HG03039 (cell line): ENCODE data around the gene FBXO28.

ENCODE experiments used
- ATAC-seq: cut with Tn5 transposase; IDR thresholded peaks from one replicate; pipeline ENCODE4 v1.9.1; 2021; ENCODE audit warnings: mild to moderate bottlenecking, moderate library complexity; ENCODE audit not compliant: unreplicated experiment

The FBXO28 gene

GRCh38 chr1:224095339-224095738 lies 18.6 kb upstream of the FBXO28 start:
- ATAC-seq = no peak

GRCh38 chr1:224095867-224096266 lies 18.0 kb upstream of the FBXO28 start:
- no peak for ATAC-seq

GRCh38 chr1:224096773-224097172 lies 17.1 kb upstream of the FBXO28 start:
- no peak for ATAC-seq

- no peak for ATAC-seq
Measured at GRCh38 chr1:224098007-224098406, 15.9 kb upstream of the FBXO28 start.

- no peak for ATAC-seq
Measured at GRCh38 chr1:224106568-224107281, 7.2 kb upstream of the FBXO28 start.

- no peak for ATAC-seq
Measured at GRCh38 chr1:224107282-224107625, 6.7 kb upstream of the FBXO28 start.

- no peak for ATAC-seq
Measured at GRCh38 chr1:224108991-224109390, 4.9 kb upstream of the FBXO28 start.

- no peak for ATAC-seq
Measured at GRCh38 chr1:224109981-224110380, 3.9 kb upstream of the FBXO28 start.

- no peak for ATAC-seq
Measured at GRCh38 chr1:224113005-224113404, 906 bp upstream of the FBXO28 start.

GRCh38 chr1:224113545-224113917 lies 380 bp upstream of the FBXO28 start:
- no peak for ATAC-seq

- ATAC-seq = no peak
Measured at GRCh38 chr1:224114787-224115175, 870 bp downstream of the FBXO28 start.

- ATAC-seq = no peak
Measured at GRCh38 chr1:224116131-224116530, 2.2 kb downstream of the FBXO28 start.

- no peak for ATAC-seq
Measured at GRCh38 chr1:224118688-224119087, 4.8 kb downstream of the FBXO28 start.

- no peak for ATAC-seq
Measured at GRCh38 chr1:224123136-224123535, 9.2 kb downstream of the FBXO28 start.

GRCh38 chr1:224124220-224124619 lies 10.3 kb downstream of the FBXO28 start:
- ATAC-seq = no peak

GRCh38 chr1:224127925-224128819 lies 14.3 kb downstream of the FBXO28 start:
- ATAC-seq = no peak

- ATAC-seq = no peak
Measured at GRCh38 chr1:224131253-224131652, 17.3 kb downstream of the FBXO28 start.

GRCh38 chr1:224132901-224133300 lies 19.0 kb downstream of the FBXO28 start:
- no peak for ATAC-seq

GRCh38 chr1:224133741-224134299 lies 19.9 kb downstream of the FBXO28 start:
- no peak for ATAC-seq

- no peak for ATAC-seq
Measured at GRCh38 chr1:224137518-224137917, 23.6 kb downstream of the FBXO28 start.

- ATAC-seq = no peak
Measured at GRCh38 chr1:224138198-224138597, 24.3 kb downstream of the FBXO28 start.

GRCh38 chr1:224141693-224142092 lies 27.8 kb downstream of the FBXO28 start:
- ATAC-seq = no peak
